Measurements from ENCODE around the gene ENTPD8. TPM values are rescaled to one million over a fixed set of nuclear protein-coding genes. Genes with fewer than 3 reads are reported as not detected.

The ENTPD8 gene
- total and polyA plus RNA-seq, 2 of the 13 experiments (the other 11 are each of a cell fraction or from before 2014, with no cell fraction given) = 0.26 to 0.44 TPM

GRCh38 chr9:137422604-137423513 lies 18.3 kb downstream of the ENTPD8 start, which contains the start of the genes EXD3 and NOXA1 (continued):
- TF ChIP-seq ZBED4 (CRISPR knock-in tag; IDR thresholded peaks at IDR 0.05; ENCODE audit: borderline replicate concordance) = peak; percentile 88
- TF ChIP-seq PAF1 (CRISPR knock-in tag; IDR thresholded peaks at IDR 0.05) = no peak
- peak; percentile 77; the same call in 1 of the 2 replicates for TF ChIP-seq ATF2 (CRISPR knock-in tag; IDR thresholded peaks at IDR 0.05)
- TF ChIP-seq ZBTB39 (CRISPR knock-in tag; IDR thresholded peaks at IDR 0.05) = 0 out of 2 replicates have a peak, but pooled peaks have one; percentile 75
- no peak for TF ChIP-seq ZNF496 (CRISPR knock-in tag; IDR thresholded peaks at IDR 0.05; ENCODE audit: insufficient replicate concordance)
- no peak for TF ChIP-seq NAIF1 (CRISPR knock-in tag; IDR thresholded peaks at IDR 0.05; ENCODE audit: borderline replicate concordance)
- TF ChIP-seq ZNF674 (CRISPR knock-in tag; IDR thresholded peaks at IDR 0.05; ENCODE audit: low read depth) = no peak
- TF ChIP-seq ZMYM3 (CRISPR knock-in tag; IDR thresholded peaks at IDR 0.05) = no peak
- TF ChIP-seq ERF (CRISPR knock-in tag; IDR thresholded peaks at IDR 0.05) = peak; percentile 81
- TF ChIP-seq ZNF788 (CRISPR knock-in tag; IDR thresholded peaks at IDR 0.05; ENCODE audit: borderline replicate concordance) = peak; percentile 88; the same call in 1 of the 2 replicates
- no peak for TF ChIP-seq ZNF34 (CRISPR knock-in tag; IDR thresholded peaks at IDR 0.05; ENCODE audit: borderline replicate concordance)
- peak; percentile 71; the same call in 1 of the 2 replicates for TF ChIP-seq MIER3 (CRISPR knock-in tag; IDR thresholded peaks at IDR 0.05; ENCODE audit: borderline replicate concordance)
- no peak for TF ChIP-seq LCORL (IDR thresholded peaks at IDR 0.05)
- peak; percentile 79 for TF ChIP-seq LCORL (CRISPR knock-in tag; IDR thresholded peaks at IDR 0.05)
- no peak for TF ChIP-seq ZNF3 (CRISPR knock-in tag; IDR thresholded peaks at IDR 0.05)
- TF ChIP-seq CSRNP1 (CRISPR knock-in tag; IDR thresholded peaks at IDR 0.05) = peak; percentile 73; the same call in 1 of the 2 replicates
- TF ChIP-seq NBN (conservative IDR thresholded peaks at IDR 0.05) = no peak
- TF ChIP-seq XRCC5 (optimal IDR thresholded peaks at IDR 0.05; ENCODE audit: low read length) = peak; percentile 97
- no peak for TF ChIP-seq ETV6 (CRISPR knock-in tag; conservative IDR thresholded peaks at IDR 0.05)
- no peak for TF ChIP-seq ZNF567 (CRISPR knock-in tag; IDR thresholded peaks at IDR 0.05; ENCODE audit: borderline replicate concordance)
- no peak for TF ChIP-seq ZFP36L1 (CRISPR knock-in tag; IDR thresholded peaks at IDR 0.05)
